Esophagus muscularis mucosa (tissue), 4 donors: ENCODE data around the gene PIWIL4.

Experiments
- CTCF ChIP-seq, 3 experiments: fragments of 200-600 bp in 2 of 3; fragments of 450-650 bp in 1 of 3; sonication (generic) in 2 of 3; IDR thresholded peaks; one replicate each; pipeline ENCODE4 v1.5.1; 2017 to 2019; ENCODE audit warnings: antibody characterized with exemption in 3 of 3, mild to moderate bottlenecking in 2 of 3, moderate library complexity in 1 of 3
- EP300 ChIP-seq: sonication (generic); formaldehyde crosslinking; IDR thresholded peaks from one replicate; pipeline ENCODE4 v1.6.1; 2017; ENCODE audit warnings: antibody characterized with exemption
- POLR2A ChIP-seq: fragments of 450-650 bp; IDR thresholded peaks from one replicate; pipeline ENCODE4 v1.6.1; 2017; ENCODE audit warnings: antibody characterized with exemption, moderate library complexity, mild to moderate bottlenecking, low read depth
- POLR2AphosphoS5 ChIP-seq, 2 donors: sonication (generic); formaldehyde crosslinking; IDR thresholded peaks; one replicate each; pipeline ENCODE4 v1.6.1; 2017; ENCODE audit warnings: antibody characterized with exemption in 2 of 2

- TF ChIP-seq CTCF (IDR thresholded peaks at IDR 0.05) = no peak
- TF ChIP-seq EP300 = no peak
- no peak for TF ChIP-seq POLR2A
- TF ChIP-seq POLR2AphosphoS5 (IDR thresholded peaks at IDR 0.05) = no peak
These were observed 101.1 kb downstream of the PIWIL4 start for GRCh38 chr11:94668212-94668793.
